Tongue (tissue), 2 donors: Measurements from ENCODE around the gene CUX1. TPM values are rescaled to one million over a fixed set of nuclear protein-coding genes. Genes with fewer than 3 reads are reported as not detected.
A peak's percentile ranks its signal among the peaks of the same experiment; 100 is the strongest.
"Not testable (repeated sequence)": the region's sequence is repeated elsewhere in the genome, so short reads cannot be mapped to it uniquely, and the experiment has no call there.

Experiments used
- DNase-seq: peaks from one replicate; pipeline ENCODE4 v3.0.0-alpha.2; 2015
- total RNA-seq: library from RNA; depleted of rRNA; stranded (reverse); fragments of >200 nt; gene quantifications from one replicate; pipeline ENCODE4 v1.2.3, GENCODE V29; 2014

The CUX1 gene
- total RNA-seq, 1 donor from 2014 or later, result 123 TPM

GRCh38 chr7:101917566-101917965, 100.1 kb downstream of the CUX1 start:
- no peak for DNase-seq

DNA sequence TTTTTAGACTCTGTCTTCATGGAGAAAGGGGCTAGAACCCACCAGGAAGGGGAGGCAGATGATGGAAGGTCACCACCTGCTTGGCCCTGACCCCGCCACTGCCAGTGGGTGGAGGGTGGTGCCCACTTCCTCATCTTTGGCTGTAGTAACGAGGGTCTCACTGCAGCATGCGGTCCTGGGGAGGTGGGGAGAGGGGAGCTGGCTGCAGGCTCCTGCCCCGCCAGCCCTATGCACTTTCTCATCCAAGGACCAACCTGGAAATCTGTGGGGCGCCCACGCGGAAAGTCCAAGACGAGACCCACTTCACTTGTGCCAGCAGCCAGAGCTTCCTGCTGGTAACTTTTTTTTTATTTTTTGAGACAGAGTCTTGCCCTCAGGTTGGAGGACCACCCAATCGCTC, 101.0 kb downstream of the CUX1 start:
- DNase-seq, result no peak

GRCh38 chr7:101919363-101920115, 102.1 kb downstream of the CUX1 start:
- DNase-seq, result no peak

DNA sequence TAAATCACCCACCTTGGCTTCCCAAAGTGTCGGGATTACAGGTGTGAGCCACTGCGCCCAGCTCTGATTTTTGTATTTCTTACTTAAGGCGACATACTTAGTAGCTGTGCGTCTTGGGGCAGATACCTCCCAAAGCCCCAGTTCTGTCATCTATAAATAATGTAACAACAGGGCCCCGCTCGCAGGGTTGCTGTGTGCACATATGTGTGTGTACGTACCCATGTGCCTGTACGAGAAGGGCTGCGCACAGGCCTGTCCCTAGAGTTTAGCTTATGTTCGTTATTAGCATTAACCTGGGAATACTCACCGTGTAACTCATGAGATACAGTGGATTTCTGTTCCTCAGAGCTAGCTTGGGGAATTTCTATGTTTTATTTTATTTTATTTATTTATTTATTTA, 103.6 kb downstream of the CUX1 start:
- no peak for DNase-seq

- not testable (repeated sequence) for DNase-seq
Measured at GRCh38 chr7:101921546-101922489, 104.4 kb downstream of the CUX1 start.

DNA sequence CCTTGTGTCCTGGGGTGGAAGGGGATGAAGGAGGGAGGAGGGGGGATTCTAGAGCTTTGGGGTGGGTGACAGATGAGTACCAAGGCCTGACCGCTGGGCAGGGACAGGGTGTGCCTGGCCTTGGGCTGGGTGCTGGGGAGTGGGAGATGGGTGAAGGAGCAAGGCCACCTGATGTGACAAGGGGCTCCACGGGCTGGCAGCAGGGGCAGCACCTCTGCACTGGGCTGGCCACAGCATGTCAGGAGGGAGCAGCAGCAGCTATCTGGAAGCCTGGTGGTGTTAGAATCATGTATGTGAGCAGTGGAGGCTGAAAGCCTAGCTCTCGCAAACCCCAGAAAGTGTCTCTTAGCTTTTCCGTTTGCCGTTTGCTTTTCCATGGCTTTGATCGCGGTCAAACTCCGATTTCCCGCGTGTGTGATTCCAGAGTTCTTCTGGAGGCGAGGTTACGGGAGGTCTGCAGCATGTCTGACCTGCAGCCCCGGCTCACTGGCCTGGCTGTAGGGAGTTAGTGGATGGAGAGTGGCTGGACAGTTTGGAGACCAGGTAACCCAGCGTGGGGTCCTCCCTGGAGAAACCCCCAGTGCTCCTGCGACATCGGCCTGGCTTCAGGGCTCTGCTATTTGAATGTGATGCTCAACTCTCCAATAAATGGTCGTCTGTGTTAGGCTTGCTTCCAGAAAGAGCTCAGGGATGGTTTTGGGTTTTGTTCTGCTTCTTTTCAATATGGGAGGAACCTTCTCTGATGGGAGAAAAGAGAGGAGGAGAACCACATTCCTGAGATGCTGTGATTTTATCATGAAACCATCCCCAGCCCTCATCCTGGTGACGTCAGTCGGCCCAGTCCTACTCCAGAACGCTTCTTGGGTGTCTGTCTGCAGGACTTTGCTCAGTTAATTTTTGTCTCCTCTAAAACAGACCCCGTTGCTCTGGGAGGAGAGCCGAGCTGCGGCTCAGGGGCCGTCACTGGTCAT, 105.5 kb downstream of the CUX1 start:
- DNase-seq, result no peak

- no peak for DNase-seq
Measured at GRCh38 chr7:101923602-101923985, 106.2 kb downstream of the CUX1 start.

DNA sequence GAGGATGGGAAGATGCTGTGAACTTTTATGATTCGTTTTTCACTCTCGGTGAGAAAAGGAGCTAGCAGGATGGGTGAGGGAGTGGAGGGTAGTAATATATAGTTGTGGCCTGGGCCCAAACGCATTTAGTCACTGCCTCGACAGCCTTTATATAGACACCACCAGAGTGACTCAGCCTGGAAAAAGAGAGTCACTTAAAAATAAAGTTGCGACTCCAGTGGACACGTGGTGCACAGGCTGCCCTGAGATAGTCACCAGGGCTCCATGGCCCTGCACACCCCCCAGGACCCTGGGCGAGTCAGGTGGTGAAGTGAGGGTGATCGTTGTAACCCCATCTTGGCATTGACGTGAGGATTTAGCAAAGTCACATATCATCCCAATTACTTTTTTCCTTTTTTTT, 106.7 kb downstream of the CUX1 start:
- DNase-seq, result no peak

DNA sequence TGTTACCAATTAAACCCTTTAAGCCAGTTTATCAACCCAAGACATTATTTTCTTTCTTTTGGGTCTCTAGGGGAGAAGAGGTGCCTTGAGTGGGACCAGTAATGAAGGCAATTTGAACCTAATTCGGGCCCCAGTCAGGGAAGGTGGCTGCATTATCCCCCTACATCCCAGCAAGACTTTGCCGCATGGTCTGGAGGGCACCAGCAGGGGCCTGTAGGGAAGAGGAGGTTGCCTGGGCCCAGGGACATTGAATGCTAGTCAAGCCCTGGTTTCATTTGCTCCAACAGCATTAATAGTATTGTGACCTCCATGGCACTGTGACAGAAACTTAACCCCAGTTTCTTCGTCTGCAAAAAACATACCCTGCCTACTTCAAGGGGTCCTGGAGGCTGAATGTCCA, 108.8 kb downstream of the CUX1 start:
- DNase-seq, result no peak

GRCh38 chr7:101927389-101927788, 110.0 kb downstream of the CUX1 start:
- DNase-seq, result no peak

DNA sequence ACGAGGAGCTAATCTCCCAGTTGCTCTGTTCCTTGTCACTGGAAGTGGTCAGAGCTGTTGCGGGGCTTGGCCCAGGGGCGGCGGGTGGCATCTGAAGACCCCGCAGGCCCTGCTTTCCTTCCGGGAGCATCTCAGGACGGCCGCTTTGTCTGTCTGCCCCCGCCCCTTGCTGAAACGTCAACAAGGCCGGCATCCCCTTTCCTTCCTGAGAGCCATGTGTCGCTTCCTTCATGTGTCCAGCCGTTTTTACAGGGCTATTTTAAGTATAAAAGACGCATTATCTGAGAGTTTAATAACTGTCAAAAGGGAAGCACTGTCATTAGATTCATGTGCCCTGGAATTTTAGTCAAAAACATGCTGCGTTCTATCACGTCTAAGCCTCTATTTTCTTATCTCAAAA, 110.4 kb downstream of the CUX1 start:
- DNase-seq, result no peak

GRCh38 chr7:101929256-101929655, 111.8 kb downstream of the CUX1 start:
- DNase-seq, result no peak

GRCh38 chr7:101929911-101930310, 112.5 kb downstream of the CUX1 start:
- DNase-seq, result not testable (repeated sequence)

- no peak for DNase-seq
Measured at GRCh38 chr7:101932083-101932482, 114.7 kb downstream of the CUX1 start.

GRCh38 chr7:101933028-101933427, 115.6 kb downstream of the CUX1 start:
- no peak for DNase-seq

GRCh38 chr7:101933688-101934121, 116.3 kb downstream of the CUX1 start:
- DNase-seq, result no peak

DNA sequence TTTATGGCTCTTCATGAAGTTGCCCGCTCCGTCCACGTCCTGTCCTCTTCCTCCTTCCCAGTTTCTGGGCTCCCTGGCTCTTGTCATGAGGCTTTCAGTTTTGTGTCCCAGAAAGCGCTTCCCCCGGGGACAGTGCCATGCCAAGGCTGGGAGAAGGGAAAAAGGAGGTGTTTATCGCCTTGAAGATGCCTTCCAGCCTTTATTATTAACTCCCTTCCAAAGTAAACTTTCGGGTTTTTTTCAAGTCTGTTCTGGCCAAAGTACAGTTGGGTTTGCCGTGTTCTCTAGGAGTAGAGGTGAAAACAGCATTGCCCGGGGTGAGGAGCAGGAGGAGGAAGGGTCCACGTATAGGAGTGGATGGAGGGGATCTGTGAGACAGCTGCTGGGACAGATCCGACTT, 117.2 kb downstream of the CUX1 start:
- DNase-seq, result peak; percentile 46

DNA sequence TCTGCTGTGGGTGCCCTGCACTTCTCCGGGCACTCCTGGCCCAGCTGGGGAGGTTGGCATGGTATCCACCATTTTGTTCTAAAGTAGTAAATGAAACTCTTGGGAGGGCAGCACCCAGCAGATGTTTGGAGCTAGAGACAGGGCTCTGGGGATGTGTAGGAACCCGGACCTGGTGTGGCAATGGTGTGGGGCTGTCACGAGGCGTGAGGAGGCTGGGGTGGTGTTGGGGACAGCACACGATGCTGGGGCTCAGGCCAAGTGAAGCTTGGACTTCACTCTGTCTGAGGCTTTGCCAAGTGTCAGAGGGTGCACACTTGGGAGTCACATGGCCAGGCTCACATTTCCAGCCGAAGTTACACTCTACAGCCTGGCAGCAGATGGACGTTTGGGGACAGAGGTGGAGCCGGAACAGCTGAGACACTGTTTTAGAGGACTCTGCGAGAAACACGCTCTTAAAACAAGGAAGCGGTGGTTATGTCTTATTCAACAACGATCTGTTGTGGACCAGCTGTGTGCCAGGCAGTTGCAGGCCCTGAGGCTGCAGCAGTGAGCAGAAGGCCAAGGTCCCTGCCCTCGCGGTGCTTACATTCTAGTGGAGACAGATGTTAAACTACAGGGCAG, 118.2 kb downstream of the CUX1 start:
- peak; percentile 83 for DNase-seq

GRCh38 chr7:101936223-101936610, 118.8 kb downstream of the CUX1 start:
- no peak for DNase-seq

DNA sequence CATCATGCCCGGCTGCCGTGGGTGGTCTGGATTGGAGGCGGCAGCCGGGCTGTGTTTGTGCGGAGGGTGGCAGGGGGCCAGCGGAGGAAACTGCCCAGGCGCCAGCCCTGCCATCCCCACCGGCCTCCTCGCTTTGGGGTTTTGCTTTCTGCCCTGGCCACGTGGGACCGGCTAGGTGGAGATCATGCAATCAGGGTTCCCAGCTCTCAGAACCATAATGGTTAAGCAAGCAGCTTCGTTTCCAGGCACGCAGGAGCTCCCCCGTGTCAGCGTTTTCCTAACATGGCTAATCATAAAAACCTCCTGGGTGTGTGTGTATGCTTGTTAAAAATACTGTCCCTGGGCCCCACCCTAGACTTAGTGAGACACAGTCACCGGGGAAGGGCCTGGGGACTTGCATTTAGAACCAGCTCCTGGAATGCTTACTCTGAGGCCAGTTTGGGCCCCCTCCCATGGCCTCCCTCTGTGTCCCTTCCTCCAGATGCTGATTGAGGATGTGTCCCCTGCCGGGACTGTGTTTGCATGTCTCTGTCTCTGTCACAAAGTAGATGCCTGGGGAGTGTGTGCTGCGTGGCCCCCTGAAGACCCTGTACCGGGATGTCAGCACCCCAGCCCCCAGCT, 119.3 kb downstream of the CUX1 start:
- DNase-seq, result peak; percentile 55
